GM21717 (cell line): ENCODE results near the gene PLIN4.

ENCODE experiments used
- ATAC-seq: cut with Tn5 transposase; IDR thresholded peaks from one replicate; pipeline ENCODE4 v1.9.1; 2021; ENCODE audit warnings: mild to moderate bottlenecking, moderate library complexity; ENCODE audit not compliant: unreplicated experiment

PLIN4 gene

DNA sequence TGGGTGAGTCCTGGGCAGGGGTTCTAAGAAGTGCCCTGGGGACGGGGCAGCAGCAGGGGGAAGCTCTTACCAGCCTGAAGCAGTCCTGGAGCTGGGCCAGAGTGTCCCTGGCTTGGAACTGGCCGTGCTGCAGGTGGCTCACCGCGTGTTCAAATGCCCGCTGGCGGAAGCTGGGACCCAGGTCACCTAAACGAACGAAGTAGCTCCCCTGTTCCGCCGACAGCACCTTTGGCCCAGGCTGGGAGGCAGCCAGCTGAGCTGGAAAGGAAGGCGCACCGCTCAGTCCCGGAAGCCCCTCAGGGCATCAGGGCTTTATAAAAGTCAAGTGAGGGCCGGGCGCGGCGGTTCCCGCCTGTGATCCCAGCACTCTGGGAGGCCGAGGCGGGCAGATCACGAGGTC lies 9.6 kb downstream of the PLIN4 start:
- ATAC-seq, result no peak

DNA sequence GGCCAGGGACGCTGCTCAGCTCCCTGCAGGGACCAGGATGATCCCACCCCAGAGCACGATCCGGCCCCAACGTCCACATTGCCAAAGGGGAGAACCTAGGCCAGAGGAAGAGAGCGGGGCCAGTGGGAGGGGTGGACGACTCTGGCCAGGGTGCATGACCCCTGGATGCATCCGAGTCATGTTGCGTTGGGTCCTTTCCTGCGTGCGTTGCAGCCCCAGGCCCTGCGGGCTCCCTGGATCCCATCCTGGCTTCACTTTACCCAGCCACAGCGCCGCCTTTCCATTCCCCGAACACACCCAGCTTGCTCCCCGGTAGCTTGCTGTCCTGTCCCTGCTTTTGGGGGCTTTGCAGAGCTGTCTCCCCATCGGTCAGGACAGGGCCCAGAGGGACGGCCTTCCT lies 10.5 kb downstream of the PLIN4 start:
- no peak for ATAC-seq

DNA sequence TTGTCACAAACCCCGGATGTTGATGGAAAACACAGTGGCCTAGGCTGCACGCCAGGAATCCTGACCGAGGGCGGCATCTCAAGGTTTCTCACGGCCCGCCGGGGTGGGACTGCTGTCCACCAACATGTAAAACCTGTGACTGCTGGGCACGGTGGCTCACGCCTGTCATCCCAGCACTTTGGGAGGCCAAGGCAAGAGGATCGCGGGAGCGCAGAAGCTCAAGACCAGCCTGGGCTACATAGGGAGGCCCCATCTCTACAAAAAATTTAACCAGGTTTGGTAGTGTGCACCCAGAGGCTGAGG lies 11.2 kb downstream of the PLIN4 start:
- no peak for ATAC-seq

DNA sequence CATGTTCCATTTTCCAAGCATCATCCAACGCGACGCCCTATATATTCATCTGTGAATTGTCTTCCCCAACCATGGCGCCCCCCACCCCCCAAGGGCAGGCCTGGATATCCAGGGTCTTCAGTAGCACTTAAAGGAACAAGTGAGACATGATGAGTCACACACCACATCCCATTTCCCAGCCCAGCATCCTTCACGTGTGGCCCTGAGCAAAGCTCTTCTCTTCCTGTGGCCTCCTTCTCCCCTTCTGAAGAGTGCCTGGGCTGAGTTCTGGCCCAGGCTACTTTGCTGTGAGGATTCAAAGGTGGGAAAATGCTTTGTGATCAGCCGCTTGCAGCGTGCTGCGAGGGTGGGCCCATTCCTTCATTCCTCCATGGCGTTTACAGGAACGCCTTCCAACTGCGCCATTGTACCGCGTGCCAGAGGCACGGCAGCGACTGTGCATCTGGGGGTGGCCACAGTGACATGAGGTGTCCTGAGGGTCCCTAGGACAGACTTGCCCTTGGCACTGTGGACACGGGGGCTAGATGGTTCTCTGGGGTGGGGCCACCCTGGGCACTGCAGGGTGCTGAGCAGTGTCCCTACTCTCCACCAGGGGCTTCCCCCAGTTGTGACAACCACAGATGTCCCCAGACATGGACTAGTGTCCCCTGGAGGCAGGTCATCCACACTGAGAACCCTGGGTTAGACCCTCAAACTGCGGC lies 11.7 kb downstream of the PLIN4 start:
- ATAC-seq, result no peak

DNA sequence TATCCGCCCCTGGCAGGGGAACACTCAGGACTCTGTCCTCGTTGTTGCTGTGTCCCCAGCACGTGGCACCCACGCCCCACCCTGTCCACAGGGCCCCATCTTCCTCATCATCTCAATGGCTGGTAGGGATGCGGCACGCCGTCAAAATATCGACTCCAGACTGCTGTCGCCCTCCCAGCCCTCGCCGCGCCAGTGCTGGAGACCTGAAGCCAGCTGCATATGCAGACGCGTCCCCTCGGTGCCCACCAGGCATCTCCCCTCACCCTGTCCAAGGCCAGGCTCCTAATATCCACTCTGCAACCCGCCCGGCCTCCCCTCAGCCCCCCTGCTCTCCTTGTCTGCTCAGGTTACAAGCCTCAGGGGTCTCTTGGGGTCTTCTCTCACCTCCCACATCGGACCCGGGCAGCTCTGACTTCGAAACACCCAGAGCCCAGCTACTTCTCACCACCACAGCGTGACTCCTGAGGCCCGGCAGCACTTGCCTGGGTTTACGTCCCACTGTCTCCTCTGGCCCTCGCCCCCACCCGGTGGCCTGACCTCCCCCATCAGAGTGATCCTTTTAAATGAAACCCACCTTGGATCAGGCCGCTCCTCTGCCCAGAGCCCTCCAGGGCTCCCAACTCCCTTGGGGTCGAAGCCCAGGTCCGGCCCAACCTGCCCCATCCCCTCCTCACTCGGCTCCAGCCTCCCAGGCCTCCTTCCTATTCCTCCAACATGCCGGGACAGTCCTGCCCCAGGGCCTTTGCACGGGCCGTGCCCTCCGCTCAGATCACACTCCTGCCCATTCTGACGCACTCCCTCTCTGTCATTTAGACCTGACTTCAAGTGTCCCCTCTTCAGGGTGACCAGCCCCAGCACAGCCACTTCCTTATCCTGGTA lies 12.5 kb downstream of the PLIN4 start:
- ATAC-seq, result no peak

DNA sequence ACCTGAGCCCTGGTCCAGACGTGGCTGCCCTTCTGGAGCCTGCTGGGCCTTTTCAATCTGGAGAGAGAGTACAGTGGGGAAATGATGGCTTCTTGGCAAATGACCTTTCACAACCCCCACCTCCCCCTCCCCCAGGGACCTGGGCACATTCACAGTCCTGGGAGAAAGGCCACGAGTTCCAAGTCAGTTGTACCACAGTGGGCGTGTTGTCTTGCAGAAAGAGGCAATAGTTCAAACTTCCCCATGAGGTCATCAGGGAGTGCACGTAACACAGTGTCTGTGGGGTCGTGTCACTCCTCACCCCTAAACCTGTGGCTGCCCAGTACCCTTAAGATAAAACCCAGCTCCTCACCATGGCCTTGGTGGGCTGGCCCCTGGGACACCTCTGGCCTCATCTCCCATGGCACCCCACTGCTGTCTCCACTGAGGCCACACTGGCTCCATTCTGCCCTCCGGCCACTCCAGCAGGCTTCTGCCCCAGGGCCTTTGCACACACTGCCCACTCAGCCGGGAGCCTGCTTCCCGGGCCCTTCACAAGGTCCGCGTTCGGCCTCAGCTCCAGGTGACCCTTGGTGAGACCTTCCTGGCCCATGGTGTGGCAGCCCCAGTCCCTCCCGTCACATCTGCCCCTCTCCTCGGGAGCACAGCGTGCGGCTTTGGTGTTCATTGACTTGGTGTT lies 13.3 kb downstream of the PLIN4 start:
- ATAC-seq, result no peak

DNA sequence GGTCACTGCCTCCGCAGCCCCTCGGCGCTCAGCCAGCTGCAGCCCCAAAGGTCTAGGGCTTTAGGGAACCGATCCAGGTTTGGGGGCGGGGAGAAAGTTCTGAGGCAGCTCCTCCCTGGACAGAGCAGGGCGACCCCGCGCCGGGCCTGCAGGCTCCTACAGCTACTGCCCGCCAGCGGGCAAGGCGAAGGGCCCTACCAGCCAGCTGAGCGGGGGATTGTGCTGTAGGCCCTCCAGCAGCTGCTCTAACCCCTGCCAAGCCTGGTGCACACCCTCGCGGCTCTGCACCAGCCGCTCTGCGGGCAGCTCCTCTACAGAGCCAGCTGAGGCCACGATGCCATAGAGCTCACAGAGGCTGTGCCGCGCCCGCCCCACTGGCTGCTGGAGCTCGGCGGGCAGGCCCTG lies 14.0 kb downstream of the PLIN4 start:
- ATAC-seq, result no peak

DNA sequence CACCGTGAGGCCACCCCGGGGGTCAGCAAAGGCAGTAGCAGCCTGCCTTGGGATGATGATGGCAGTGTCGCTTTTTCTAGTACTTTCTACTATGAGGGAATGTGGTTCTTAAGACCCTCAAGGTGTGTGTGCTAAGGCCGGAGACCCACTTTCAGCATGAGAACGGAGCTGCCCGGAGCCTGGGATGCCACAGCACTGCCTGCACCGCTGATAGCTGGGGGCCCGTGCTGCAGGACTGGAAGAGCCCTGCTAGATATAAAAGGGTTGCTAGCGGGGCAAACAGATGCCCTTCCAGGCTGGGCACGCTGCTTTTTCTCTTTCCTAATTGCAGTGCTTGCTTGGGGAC lies 14.5 kb downstream of the PLIN4 start:
- no peak for ATAC-seq

DNA sequence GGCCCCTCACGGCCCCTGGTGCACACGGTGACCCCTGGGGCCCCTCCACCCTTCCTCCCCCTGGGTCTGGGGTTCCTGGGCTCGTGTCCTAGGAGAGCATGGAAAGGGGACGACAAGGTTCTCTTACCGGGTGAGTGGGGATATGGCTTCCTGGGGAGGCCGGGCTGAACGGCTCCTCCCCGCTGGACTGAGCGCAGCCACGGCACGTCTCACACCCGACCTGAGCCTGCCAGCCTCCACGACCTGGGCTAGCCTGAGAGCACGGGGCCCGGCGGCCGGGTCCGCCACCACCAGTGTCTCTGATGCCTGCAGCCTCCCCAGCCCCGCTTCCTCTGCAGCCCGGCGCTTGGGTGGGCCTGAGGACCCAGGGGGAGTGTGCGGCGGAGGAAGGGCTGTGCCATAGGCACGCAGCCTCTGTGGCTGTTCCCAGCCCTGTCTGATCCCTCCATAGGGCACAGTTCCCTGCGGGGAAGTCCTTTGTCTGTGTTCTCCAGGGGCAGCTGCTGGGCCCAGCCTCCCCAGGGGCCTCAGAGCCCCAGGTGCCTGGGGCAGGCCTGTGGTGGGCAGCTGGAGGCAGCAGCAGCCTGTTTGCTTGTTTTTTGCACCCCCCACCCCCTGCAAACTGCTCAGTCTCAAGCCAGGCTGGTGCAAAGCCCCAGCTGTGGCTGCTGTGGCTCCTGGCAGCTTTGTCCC lies 15.0 kb downstream of the PLIN4 start:
- ATAC-seq, result no peak

DNA sequence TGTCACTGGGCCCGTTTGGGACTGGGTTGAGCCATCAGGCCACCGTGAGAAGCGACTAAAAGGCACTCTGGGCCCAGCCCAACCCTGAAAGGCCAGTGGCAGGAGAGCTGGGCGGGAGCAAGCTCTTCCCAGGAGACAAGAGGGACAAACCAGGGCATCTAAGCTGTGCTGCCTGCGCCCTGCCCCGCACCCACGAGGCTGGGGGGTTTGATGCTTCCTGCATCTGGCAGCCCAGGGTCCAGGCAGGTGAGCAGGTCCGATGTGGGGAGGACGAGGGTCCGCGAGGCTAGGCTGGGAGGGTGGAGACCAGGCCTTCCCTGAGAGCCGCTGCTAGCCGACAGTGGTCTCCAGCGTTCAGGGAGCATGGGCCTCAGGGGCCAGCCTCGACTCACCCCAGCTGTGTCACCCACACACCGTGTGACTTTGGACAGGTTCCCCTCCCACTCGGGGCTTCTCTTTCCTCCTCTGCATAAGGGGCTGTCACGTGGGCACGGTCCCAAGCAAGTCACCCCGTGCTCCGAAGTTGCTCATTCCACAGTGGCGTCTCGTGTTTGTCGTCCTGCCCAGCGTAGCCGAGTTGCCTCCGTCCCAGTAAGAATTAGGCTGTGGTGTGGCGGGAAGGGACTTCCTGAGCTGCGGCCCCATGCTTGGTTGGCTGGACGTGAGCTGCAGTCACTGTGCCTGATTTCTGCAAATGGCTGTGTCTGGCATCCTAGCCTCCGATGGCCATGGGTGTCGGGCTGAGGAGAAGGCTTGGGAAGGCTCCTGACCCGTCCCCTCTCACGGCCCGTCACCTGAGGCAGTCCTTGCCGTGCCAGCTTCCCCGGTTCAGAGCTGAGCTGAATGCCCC lies 15.8 kb downstream of the PLIN4 start:
- no peak for ATAC-seq

DNA sequence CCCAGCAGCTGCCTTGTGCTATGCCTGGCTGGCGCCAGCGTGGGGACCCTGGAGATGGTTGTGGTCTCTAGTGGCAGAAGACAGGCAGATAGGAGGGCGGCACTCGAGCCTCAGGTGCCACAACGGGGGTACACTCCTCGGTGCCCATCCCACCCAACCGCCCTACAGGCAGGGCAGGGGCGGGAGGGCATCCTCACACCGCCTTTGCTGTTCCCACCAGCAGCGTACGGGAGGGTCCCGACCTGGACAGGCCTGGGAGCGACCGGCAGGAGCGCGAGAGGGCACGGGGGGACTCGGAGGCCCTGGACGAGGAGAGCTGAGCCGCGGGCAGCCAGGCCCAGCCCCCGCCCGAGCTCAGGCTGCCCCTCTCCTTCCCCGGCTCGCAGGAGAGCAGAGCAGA lies 16.6 kb downstream of the PLIN4 start:
- ATAC-seq, result no peak

DNA sequence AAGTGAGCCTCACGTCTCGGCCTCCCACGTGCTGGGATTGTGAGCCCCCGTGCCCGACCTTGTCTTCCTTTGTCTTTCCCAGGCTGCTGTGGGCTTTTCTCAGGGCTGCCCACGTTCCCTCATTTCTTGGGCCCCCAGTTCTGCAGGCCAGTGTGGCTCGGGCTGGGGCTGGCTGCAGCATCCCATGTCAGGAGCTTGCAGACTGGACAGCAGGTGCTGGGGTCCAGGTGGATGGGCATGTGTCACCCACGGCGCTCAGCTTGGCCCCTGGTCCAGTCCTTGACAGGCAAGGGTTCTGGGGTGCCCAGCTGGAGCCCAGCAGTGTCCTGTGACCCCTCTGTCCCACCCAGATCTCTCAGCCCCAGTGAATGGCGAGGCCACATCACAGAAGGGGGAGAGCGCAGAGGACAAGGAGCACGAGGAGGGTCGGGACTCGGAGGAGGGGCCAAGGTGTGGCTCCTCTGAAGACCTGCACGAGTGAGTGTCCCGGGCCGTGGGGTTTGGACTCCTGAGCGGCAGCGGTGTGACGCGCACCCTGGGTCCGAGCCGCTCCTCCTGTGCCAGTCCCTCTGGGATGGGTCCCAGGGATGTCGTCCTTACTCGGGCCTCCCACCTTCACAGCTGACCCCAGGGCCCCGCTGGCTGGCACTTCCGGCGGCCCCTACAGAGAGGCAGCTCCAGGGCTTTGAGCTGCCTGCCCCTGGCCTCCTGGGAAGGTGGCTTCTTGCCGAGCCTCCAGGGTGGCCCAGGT lies 17.3 kb downstream of the PLIN4 start:
- no peak for ATAC-seq

DNA sequence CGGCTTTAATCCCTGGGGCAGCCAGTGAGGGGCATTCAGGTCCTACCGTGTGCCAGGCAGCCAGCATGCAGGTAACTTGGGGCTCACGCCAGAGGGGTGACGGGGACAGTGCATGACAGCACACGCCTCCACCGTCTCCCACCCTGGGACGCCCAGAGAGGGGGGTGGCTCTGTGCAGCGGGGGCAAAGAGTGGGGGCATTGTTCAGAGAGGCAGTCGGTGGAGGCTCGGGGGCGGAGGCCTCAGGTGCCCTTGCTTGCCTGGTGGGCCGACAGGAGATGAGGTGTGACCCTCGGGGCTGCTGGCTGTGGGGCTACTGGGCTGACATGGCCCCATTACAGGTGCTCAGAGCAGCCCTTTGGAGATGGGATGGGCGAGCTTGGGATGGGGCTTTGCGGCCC lies 18.4 kb downstream of the PLIN4 start:
- ATAC-seq, result no peak

DNA sequence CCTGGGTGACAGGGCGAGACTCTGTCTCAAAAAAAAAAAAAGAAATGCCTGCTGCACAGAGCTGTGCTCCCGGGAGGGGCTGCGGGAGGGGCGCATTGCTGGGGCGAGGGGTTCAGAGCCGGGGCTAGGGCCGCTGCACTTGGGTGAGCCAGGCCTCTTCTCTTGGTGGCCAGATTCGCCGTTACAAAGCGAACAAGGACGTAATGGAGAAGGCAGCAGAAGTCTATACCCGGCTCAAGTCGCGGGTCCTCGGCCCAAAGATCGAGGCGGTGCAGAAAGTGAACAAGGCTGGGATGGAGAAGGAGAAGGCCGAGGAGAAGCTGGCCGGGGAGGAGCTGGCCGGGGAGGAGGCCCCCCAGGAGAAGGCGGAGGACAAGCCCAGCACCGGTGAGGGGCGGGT lies 19.0 kb downstream of the PLIN4 start:
- no peak for ATAC-seq

DNA sequence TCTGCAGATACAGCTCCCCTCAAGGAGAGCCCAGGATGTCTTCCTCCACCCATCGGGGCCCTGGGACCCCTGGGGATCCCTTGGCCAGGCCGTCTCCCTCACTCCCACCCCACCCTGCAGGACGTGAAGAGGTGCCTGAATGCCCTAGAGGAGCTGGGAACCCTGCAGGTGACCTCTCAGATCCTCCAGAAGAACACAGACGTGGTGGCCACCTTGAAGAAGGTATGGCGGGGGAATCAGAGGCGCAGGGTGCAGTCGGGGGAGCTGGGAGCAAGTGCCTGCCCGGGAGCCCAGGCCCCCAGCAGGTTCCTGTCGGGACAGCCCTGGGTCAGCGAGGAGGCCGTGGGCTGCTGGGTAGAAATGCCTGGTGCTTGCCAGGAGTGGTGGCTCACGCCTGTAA lies 19.6 kb downstream of the PLIN4 start:
- ATAC-seq, result no peak

DNA sequence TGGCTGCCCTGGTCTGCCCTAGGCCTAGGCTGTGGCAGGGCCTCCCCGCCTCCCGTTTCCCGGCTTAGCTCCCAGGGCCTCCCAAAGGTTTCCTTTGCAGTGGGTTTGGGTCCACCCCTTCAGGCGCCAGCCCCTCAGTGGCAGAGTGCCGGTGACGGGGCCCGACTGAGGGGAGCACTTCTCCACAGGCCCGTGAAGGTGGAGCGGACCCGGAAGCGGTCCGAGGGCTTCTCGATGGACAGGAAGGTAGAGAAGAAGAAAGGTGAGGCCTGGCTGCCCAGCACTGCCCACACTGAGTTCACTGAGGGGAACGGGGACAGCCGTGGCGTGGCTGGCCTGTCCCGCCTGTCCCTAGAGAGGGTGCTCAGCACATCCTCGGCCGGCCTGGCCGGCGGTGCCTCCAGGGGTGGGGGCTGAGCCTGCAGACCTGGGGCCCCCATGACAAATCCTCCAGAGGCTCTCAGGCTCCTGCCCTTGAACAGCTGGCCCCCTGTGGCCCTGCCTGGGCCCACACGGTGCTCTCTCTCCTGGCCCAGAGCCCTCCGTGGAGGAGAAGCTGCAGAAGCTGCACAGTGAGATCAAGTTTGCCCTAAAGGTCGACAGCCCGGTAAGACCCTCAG lies 20.4 kb downstream of the PLIN4 start:
- ATAC-seq, result no peak

DNA sequence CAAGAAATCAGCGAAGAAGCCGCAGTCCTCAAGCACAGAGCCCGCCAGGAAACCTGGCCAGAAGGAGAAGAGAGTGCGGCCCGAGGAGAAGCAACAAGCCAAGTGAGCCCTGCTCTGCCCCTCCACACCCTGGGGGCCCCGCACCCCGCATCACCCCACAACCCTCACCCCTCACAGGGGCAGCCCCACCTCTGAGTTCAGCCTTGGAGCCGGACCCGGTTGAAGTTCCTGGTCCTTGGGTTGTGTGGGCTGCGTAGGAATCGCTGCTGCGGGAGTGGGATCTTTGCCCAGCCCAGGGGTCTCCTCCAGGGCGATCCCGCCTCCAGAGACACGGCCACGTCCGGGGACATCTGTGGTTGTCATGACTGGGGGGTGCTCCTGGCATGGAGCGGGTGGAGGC lies 22.0 kb downstream of the PLIN4 start:
- no peak for ATAC-seq

DNA sequence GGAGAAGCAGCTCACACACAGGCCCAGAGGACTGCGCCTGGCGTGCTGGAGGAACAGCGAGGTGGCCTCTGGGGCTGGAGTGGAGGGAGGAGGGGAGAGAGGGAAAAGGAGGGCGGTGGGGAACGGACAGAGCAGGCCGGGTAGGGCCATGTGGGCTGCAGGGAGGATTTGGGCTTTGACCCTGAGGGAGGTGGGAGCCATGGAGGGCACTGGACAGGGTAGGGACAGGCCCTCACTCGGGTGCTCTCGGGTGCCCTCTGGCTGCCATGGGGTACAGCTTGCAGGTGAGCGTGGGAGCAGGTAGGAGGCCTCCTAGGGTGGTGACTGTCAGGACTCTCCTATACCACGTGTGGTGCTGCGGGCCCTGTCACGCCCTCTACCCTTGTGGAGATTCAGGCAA lies 22.8 kb downstream of the PLIN4 start:
- no peak for ATAC-seq

DNA sequence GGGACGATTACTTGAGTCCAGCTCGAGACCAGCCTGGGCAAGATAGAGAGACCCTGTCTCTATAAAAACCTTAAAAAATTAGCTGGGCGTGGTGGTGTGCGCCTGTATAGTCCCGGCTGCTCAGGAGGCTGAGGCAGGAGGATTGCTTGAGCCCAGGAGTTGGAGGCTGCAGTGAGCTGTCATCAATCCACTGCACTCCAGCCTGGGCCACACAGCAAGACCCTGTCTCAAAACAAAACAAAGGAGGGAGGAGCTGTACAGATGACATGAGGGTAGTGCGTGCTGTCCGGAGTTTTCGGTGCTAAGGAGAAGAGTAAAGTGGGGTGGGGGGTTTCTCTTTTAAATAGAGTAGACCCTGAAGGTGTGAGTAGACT lies 23.6 kb downstream of the PLIN4 start:
- ATAC-seq, result no peak
